Parathyroid adenoma (tissue), 2 donors: ENCODE results near the gene CDC42BPA.

Experiments used
- H2AFZ ChIP-seq: fragments of 300-600 bp; sonication (generic); one replicate; pipeline ENCODE4 v1.7.0; 2017; ENCODE audit warnings: antibody characterized with exemption, mild to moderate bottlenecking
- H3K27ac ChIP-seq: fragments of 300-600 bp; sonication (generic); one replicate; pipeline ENCODE4 v1.7.0; 2017
- H3K27me3 ChIP-seq: fragments of 300-600 bp; sonication (generic); one replicate; pipeline ENCODE4 v1.7.0; 2017; ENCODE audit warnings: low read length; ENCODE audit not compliant: control insufficient read depth, insufficient read depth
- H3K36me3 ChIP-seq: fragments of 300-600 bp; sonication (generic); one replicate; pipeline ENCODE4 v1.7.0; 2017; ENCODE audit warnings: low read length; ENCODE audit not compliant: control insufficient read depth, insufficient read depth
- H3K4me1 ChIP-seq: fragments of 300-600 bp; sonication (generic); one replicate; pipeline ENCODE4 v1.7.0; 2017; ENCODE audit warnings: control low read depth
- H3K4me2 ChIP-seq: fragments of 300-600 bp; sonication (generic); one replicate; pipeline ENCODE4 v1.7.0; 2017; ENCODE audit warnings: low read length
- H3K4me3 ChIP-seq: fragments of 300-600 bp; sonication (generic); one replicate; pipeline ENCODE4 v1.7.0; 2017; ENCODE audit warnings: low read depth, low read length
- H3K79me2 ChIP-seq: fragments of 300-600 bp; sonication (generic); one replicate; pipeline ENCODE4 v1.7.0; 2017; ENCODE audit warnings: control low read depth
- H3K9ac ChIP-seq: fragments of 300-600 bp; sonication (generic); one replicate; pipeline ENCODE4 v1.7.0; 2017; ENCODE audit warnings: mild to moderate bottlenecking
- H3K9me3 ChIP-seq: fragments of 300-600 bp; sonication (generic); one replicate; pipeline ENCODE4 v1.7.0; 2017; ENCODE audit warnings: low read length; ENCODE audit not compliant: control insufficient read depth
- TF ChIP-seq, protein P1 (sequence below): fragments of 300-600 bp; sonication (generic); IDR thresholded peaks from one replicate; pipeline ENCODE4 v1.7.0; 2017; ENCODE audit warnings: antibody characterized with exemption, mild to moderate bottlenecking
- donor health status: primary hyperparathyroidism.

CDC42BPA gene

DNA sequence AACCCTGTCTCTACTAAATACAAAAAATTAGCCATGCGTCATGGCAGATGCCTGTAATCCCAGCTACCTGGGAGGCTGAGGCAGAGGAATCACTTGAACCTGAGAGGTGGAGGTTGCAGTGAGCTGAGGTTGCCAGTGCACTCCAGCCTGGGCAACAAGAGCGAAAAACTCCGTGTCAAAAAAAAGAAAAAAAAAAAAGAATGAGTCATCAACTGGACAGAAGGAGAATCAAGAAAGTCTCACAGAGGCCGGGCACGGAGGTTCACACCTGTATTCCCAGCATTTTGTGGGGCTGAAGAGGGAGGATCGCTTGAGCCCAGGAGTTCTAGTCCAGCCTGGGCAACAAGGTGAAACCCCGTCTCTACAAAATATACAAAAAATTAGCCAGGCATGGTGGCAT lies 45.5 kb upstream of the CDC42BPA start:
- H3K4me2 ChIP-seq, result no peak overlapping the region
- H3K27me3 ChIP-seq, result no peaks in the 10 kb centered on the region

DNA sequence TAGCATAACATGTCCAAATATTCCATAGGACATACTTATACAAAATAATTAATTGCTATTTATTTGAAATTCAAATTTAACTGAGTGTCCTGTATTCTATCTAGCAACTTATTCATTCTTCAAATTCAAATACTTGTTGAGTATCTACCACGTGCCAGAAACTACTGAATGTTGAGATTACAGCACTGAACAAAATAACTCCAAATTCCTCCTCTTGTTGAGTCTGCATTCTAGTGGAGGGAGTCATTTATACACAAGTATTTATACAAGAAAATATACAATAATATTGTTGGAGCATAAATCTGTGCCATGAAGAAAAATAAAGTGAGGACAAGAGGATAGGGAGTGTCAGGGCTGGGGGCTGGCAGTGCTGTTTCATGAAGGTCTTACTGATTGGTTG lies 43.7 kb upstream of the CDC42BPA start:
- Histone ChIP-seq H3K27ac (no peak overlapping the region), H2AFZ (no peak overlapping the region), H3K36me3 (no peaks in the 10 kb centered on the region), H3K4me2 (no peak overlapping the region), H3K4me3 (no peak overlapping the region), H3K27me3 (no peaks in the 10 kb centered on the region), H3K79me2 (no peaks in the 10 kb centered on the region), H3K9me3 (no peaks in the 10 kb centered on the region), H3K9ac (no peak overlapping the region), H3K4me1 (no peaks in the 10 kb centered on the region)
- TF ChIP-seq, protein P1, sequence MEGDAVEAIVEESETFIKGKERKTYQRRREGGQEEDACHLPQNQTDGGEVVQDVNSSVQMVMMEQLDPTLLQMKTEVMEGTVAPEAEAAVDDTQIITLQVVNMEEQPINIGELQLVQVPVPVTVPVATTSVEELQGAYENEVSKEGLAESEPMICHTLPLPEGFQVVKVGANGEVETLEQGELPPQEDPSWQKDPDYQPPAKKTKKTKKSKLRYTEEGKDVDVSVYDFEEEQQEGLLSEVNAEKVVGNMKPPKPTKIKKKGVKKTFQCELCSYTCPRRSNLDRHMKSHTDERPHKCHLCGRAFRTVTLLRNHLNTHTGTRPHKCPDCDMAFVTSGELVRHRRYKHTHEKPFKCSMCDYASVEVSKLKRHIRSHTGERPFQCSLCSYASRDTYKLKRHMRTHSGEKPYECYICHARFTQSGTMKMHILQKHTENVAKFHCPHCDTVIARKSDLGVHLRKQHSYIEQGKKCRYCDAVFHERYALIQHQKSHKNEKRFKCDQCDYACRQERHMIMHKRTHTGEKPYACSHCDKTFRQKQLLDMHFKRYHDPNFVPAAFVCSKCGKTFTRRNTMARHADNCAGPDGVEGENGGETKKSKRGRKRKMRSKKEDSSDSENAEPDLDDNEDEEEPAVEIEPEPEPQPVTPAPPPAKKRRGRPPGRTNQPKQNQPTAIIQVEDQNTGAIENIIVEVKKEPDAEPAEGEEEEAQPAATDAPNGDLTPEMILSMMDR, result no peak

More for the DNA sequence above, 45.5 kb upstream of the CDC42BPA start:
- no peaks in the 10 kb centered on the region for H3K9me3 ChIP-seq
- TF ChIP-seq, protein P1, result no peak
- H3K27ac ChIP-seq, result no peak overlapping the region
- no peak overlapping the region for H3K4me3 ChIP-seq
- H3K4me1 ChIP-seq, result no peaks in the 10 kb centered on the region
- no peak overlapping the region for H2AFZ ChIP-seq
- no peaks in the 10 kb centered on the region for H3K36me3 ChIP-seq
- no peaks in the 10 kb centered on the region for H3K79me2 ChIP-seq
- H3K9ac ChIP-seq, result no peak overlapping the region

DNA sequence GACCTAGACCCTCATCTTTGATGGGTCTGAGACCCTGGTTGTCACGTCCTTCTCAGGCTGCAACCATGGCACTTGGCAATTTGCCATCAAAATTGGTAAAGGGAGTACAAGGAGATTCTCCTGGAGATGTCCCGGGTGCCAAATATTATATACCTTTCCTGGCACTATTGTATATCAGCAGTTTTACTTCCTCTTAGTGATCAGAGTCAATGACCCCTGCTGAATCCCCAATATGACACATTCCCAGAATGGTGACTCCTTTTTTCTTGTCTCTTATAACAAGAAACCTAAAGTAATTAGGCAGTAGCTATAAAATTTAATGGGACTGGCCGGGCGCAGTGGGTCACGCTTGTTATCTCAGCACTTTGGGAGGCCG lies 39.6 kb upstream of the CDC42BPA start:
- no peaks in the 10 kb centered on the region for H3K9me3 ChIP-seq
- no peaks in the 10 kb centered on the region for H3K79me2 ChIP-seq
- TF ChIP-seq, protein P1, result no peak
- H3K4me2 ChIP-seq, result no peak overlapping the region
- H2AFZ ChIP-seq, result no peak overlapping the region
- H3K4me1 ChIP-seq, result no peaks in the 10 kb centered on the region
- no peaks in the 10 kb centered on the region for H3K36me3 ChIP-seq
- no peaks in the 10 kb centered on the region for H3K27me3 ChIP-seq
- no peak overlapping the region for H3K4me3 ChIP-seq
- no peak overlapping the region for H3K9ac ChIP-seq
- peak overlapping the region; percentile 55 for H3K27ac ChIP-seq

DNA sequence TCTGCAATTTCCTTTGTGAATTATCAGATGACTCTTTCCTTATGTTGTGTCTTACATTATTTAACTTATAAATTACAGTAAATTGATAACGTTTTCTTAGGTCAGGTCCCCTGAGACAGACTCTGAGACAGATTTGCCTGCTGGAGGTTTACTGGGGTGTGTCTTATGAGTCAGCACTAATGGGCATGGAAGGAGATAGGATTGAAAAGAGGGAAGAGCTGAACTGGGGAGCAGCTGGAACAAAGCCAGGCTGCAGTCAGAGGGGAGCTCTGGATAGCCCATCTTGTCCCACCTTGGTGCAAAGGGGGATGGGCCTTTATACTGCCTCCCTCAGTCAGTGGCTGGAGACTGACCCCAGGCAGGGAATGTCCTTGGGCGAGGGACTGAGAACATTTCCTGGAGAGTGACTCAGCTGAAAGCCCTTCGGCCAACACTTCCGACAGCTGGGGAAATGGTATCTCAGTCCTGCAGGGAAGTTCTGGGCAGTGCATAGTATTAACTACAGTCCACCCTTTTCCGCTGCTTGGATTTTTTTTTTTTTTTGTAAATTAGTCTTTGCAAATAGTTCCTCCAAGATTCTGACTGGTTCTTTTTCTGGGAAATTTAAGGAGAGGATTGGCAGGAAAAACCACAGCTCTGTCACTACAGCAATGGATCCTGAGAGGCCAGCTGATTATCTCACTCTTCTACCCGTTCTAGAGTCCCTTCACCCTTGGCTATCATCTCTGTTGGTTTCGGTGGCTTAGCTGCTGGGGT lies 39.1 kb upstream of the CDC42BPA start:
- H3K36me3 ChIP-seq, result no peaks in the 10 kb centered on the region
- no peaks in the 10 kb centered on the region for H3K79me2 ChIP-seq
- no peak overlapping the region for H3K9ac ChIP-seq
- H3K4me1 ChIP-seq, result no peaks in the 10 kb centered on the region
- TF ChIP-seq, protein P1, result no peak
- H3K27me3 ChIP-seq, result no peaks in the 10 kb centered on the region
- no peak overlapping the region for H3K4me2 ChIP-seq
- H2AFZ ChIP-seq, result no peak overlapping the region
- no peaks in the 10 kb centered on the region for H3K9me3 ChIP-seq
- peak overlapping the region; percentile 55 for H3K27ac ChIP-seq
- no peak overlapping the region for H3K4me3 ChIP-seq

DNA sequence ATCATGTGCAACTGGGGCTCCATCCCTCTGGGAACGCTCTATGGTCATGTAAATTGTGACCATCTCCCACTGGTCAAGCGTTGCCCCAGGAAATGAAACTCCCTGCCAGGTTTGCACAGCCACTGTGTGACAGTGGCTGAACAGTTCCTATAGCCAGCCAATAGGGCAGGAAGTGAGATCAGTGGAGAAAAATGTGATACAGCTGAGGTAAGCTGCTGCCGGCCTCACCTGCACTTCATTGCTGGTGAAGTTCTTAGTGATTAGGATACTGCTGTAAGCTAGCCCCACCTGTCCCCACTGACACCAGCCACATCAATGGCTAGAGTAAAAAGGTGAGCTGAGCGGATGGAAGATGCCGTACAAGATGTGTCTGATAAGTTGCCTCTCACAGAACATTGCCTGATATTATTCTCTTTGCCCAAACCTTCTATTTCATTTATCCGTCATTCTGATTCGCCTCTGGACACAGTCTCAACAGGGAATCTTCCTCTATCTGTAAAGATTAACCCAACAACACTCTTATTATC lies 38.4 kb upstream of the CDC42BPA start:
- H2AFZ ChIP-seq, result no peak overlapping the region
- TF ChIP-seq, protein P1, result no peak
- no peaks in the 10 kb centered on the region for H3K27me3 ChIP-seq
- no peak overlapping the region for H3K9ac ChIP-seq
- no peak overlapping the region for H3K4me2 ChIP-seq
- no peaks in the 10 kb centered on the region for H3K9me3 ChIP-seq
- H3K79me2 ChIP-seq, result no peaks in the 10 kb centered on the region
- H3K27ac ChIP-seq, result peak overlapping the region; percentile 21
- H3K4me1 ChIP-seq, result no peaks in the 10 kb centered on the region
- H3K4me3 ChIP-seq, result no peak overlapping the region
- H3K36me3 ChIP-seq, result no peaks in the 10 kb centered on the region
